ENCODE measurements around the gene LAMA5.

The LAMA5 gene, protein sequence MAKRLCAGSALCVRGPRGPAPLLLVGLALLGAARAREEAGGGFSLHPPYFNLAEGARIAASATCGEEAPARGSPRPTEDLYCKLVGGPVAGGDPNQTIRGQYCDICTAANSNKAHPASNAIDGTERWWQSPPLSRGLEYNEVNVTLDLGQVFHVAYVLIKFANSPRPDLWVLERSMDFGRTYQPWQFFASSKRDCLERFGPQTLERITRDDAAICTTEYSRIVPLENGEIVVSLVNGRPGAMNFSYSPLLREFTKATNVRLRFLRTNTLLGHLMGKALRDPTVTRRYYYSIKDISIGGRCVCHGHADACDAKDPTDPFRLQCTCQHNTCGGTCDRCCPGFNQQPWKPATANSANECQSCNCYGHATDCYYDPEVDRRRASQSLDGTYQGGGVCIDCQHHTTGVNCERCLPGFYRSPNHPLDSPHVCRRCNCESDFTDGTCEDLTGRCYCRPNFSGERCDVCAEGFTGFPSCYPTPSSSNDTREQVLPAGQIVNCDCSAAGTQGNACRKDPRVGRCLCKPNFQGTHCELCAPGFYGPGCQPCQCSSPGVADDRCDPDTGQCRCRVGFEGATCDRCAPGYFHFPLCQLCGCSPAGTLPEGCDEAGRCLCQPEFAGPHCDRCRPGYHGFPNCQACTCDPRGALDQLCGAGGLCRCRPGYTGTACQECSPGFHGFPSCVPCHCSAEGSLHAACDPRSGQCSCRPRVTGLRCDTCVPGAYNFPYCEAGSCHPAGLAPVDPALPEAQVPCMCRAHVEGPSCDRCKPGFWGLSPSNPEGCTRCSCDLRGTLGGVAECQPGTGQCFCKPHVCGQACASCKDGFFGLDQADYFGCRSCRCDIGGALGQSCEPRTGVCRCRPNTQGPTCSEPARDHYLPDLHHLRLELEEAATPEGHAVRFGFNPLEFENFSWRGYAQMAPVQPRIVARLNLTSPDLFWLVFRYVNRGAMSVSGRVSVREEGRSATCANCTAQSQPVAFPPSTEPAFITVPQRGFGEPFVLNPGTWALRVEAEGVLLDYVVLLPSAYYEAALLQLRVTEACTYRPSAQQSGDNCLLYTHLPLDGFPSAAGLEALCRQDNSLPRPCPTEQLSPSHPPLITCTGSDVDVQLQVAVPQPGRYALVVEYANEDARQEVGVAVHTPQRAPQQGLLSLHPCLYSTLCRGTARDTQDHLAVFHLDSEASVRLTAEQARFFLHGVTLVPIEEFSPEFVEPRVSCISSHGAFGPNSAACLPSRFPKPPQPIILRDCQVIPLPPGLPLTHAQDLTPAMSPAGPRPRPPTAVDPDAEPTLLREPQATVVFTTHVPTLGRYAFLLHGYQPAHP (N-terminal part only)

DNA sequence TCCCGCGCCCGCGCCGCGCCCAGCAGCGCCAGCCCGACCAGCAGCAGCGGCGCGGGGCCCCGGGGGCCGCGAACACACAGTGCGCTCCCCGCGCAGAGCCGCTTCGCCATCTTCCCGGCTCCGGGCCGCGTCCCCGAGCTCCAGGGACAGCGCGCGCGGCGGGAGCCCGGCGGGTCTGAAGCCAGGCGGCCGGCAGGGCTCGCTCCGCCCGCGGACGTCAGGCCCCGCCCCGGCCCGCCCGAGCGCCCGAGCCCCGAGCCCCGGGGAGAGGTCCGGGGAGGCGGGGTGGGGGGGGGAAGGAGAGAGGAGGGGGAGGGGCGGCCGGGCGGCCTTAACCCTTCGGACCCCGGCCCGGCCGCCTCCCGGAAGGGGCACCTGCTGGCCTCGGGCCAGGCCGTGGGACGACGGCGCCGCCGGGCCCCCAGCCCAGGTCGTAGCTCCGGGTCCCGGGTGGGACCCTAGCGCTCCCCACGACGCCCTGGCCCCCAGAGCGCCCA is at the start of gene LAMA5:
TSS of gene LAMA5 (minus strand) at position 177 of the 497 bp plus-strand sequence. CDS start at position 110, 67 bp downstream.
- peak; percentile 92 for DNase-seq (ENCODE audit: low spot score)

- DNase-seq (ENCODE audit: low spot score): no peak
These were observed 48.4 kb upstream of the LAMA5 start for GRCh38 chr20:62415354-62416111.

- DNase-seq (ENCODE audit: low spot score): no peak
These were observed 46.9 kb upstream of the LAMA5 start for GRCh38 chr20:62413896-62414481.

DNA sequence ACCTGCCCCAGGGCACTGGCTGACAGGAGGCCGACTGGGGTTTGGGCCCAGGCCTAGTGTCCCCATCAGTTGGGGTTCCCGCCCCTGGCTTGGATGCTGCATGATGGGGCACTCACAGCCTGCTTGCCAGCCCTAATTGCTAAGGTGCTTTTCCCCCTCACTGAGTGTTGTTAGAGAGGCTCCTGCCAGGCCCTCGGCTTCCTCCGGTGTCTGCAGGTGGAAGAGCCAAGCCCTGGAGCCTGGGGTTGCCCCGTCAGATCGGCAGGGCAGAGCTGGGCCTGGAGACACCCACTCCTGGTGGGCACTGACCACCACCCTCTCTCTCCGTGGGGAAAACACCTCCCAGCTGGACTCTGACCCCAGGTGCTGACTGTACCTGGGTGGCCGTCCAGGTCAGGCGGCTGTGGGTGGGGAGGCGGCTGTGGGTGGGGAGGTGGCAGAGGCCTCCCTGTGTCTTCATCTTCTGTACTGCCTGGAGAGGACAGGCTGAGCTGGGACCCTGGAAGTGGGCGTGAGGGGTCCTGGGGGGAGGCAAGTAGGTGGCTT is 46.0 kb upstream of the LAMA5 start:
- DNase-seq (ENCODE audit: low spot score): no peak

DNA sequence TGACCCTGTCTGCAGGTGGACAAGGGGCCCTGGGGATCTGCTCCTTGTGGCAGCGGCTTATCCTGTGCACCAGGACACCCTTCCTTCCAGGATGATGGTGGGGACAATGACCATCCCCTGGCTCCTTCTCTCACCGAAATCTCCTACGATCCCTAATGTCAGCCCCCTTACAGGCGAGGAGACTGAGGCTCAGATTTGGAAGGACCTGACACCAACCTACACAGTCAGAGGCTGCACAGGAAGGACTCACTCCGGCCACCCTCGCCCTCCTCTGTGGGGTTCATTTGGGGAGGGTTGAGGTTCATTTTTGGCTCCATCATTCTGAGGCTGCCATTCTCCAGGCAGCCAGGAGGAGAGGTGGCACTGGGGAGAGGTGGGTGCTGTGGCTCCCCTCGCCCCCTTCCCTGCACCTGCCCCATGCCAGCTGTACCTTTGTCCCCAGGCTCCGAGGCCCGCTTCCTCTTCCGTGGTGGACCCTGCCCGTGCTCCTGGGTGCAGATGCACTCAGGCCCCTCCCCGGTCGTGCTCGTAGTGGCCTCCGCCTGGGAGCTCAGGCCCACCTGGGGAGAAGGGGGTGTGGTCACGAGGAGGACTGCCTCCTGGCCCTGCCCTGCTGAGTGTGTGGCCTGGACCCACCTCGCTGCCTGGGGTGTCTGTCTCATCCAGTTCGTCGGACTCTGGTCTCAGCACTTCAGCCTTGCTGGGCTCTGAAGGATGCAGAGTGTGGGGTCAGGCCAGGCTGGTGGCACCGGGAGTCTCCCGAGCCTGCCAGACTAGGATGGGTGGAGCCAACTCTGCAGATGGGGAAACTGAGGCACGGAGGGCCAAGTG is 45.3 kb upstream of the LAMA5 start:
- DNase-seq (ENCODE audit: low spot score): no peak

DNA sequence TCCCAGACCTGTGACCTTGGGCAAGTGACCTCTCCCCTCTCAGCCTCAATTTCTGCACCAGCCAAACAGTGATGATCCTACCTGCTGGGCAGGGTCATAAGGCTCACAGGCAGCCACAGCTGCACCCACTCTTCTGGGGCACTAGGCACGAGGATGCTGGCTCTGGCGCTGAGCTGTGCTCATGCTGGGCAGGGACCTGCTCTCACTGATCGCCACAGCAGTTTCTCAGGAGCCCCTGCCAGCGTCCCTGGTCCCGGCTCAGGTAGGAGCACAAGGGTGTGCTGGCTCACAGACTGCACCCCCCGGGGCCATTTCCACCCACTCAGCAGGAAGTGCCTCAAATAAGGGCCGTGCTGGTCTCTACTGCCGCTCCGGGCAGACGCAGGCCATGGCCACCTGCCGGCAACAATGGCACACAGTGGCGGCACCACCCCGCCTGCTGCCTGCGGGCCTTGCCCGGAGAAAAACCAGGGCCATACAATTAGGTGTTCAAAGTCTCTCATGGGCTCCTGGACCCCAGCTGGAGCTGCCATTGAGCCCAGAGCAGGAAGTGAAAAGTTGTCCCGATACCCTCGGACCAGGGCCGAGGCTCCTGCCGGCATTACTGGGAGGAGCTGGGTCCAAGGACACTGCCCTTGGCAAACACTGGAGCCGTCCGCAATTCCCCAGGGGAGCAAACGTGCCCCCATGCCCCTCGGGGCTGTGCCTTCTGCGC is 44.5 kb upstream of the LAMA5 start:
- no peak for DNase-seq (ENCODE audit: low spot score)

DNA sequence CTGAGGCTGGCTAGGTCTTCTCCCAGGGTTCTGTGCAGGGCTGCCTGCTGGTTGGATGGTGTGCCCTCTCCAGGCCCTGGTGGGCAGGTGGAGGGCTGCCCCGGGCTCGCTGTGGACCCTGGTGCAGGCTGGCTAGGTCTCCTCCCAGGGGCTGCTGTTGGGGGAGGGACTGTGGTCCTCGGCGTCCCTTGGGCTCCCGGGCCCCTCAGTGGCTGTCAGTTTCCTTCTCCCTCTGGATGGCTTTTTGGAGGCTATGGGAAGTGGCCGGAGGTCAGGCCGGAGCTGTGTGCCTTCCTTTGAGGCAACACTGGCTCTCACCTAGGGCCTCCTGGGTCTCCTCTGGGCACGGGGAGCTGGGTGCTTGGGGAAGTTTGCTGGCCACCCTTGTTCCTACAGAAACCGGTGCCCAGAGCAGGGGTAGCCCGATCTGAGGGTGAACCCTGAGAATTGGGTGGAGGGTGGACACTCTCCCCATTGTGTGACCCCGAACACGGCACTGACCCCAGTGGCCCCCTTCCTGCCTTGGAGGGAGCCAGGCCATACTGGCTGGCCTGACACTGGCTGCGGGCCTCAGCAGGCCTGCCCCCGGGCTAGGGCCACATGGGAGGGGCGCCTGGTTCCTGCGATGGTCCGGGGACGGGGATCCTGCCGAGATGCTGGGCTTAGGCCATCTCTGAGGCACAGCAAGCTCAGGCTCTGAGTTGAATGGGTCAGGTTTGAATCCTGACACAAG is 43.8 kb upstream of the LAMA5 start:
- DNase-seq (ENCODE audit: low spot score): no peak

- DNase-seq (ENCODE audit: low spot score): peak; percentile 85
These were observed 43.0 kb upstream of the LAMA5 start for GRCh38 chr20:62409931-62410745.

- DNase-seq (ENCODE audit: low spot score): no peak
These were observed 42.2 kb upstream of the LAMA5 start for GRCh38 chr20:62409086-62409853.

DNA sequence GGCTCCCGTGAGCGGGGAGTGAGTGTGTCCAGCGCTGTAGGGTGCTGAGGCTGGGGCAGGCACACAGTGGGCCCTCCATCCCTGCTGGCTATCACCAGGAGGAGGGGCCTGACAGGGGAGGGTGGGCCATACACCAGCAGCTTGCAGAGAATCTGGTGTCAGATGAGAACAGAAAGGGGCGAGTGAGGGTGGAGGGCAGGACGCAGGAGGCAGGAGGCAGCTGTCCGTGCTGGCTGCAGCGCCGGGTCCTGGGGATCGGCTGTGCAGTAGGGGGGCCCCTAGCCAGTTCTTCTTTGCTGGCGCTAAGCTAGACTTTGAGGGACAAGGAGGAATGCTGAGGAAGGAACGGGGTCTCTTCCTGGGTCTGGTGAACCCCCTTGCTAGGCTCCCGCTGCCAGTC is 41.5 kb upstream of the LAMA5 start:
- no peak for DNase-seq (ENCODE audit: low spot score)

DNA sequence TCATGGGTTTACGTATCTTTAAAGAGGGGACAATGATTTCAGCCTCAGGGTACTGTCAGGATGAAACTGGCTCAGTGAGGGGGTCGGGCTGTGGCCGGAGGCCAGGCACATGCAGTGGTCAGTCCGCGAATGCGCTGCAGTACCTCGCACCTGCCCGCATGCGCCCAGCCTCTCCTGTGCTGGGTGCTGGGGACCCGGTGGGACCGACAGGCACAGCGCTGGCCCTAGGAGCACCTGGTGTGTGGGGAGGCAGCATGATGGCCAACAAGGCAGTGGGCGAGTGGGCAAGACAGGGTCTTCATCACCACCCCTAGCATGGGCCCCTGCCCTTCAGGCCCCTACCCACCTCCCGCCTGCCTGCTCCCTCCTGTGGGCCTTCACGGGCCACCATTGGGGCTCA is 40.9 kb upstream of the LAMA5 start:
- no peak for DNase-seq (ENCODE audit: low spot score)

GRCh38 chr20:62407221-62407992 is 40.3 kb upstream of the LAMA5 start, which contains the start of gene CABLES2:
CABLES2 (minus strand) TSS chr20:62407285; CDS start chr20:62407276, 9 bp downstream.
- DNase-seq (ENCODE audit: low spot score): peak; percentile 99

DNA sequence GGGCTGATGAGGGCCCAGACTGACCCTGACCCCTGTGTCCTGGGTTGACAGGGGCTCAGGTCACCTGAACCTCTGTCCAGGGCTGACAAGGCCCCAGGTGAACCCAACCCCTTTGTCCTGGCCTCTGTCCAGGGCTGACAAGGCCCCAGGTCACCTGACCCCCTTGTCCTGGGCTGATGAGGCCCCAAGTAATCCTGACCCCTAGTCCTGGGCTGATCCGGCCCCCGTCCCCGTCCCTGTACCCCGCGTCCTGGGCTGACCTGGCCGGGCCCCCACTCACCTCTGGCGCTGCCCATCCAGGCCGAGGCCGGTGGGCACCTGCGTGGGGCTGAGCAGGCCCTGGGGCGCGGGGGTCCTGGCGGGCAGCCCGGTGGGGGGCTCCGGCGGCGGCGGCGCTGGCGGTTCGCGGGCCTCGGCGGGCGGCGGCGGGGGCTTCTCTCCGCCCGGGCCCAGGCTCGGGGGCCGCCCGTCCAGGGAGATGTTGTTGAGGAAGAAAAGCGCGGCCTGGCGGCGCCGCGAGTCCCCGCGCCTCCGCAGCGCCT is 39.6 kb upstream of the LAMA5 start:
- DNase-seq (ENCODE audit: low spot score): no peak

DNA sequence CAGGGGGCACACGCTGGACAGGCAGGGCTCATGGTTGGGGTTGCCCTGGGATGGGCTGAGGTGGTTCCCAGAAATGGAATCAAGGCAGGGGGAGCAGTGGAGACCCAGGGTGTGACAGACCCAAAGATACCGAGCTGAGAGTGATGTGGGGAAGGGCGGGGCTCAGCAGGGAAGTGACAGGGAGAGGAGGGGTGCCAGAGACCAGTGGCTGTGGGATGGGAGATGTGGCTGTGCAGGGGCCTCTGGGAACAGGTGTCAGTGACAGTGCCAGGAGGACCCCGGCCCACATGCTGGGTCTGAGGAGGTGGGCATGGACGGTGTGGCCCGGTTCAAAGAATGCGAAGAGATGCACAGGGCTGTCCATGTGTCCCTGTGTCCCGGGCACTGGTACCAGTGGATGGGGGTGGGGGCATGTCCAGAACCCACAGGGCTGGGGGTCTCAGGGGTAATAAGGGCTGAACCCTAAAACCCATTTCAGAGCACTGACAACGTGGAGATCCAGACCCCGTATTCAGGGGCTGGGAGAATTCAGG is 38.9 kb upstream of the LAMA5 start:
- no peak for DNase-seq (ENCODE audit: low spot score)
